ENCODE results near the gene KCNIP3.

The KCNIP3 gene

DNA sequence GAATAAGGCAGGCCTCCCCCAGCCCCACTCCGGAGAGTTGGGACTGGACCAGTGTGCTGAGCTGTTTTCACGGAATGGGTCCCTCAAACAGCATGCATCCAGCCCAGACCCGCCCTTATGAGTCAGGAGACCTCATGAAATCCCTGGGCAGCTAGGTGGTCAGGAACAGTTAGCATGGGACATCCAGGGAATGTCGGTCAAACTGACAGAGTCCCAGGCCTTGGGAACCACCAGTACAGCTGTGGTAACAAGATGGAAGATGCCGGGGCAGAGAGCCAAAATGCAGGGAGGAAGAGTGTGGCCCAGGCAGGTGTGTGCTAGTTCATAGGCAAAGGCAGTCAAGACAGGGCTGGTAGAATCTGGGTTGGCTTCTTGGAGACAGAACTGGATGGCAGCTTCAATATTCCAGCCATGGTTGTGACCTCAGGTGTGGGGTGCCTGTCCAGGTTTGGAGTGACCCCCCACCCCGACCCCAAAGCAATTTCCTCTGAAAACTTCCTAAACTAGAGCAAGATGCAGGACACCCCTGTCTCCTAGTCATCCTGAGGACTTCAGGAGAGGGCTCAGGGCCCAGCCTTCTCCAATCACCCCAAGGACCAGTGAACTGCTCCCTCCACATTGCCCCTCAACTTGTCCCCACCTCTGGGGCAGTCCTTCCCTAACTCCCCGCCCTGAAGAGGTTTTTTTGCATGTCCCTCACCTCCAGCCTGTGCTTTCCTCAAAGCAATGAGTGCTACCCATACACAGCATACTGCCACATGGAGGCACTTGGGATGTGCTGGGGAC lies 46.5 kb downstream of the KCNIP3 start:
- H3K4me1 ChIP-seq (ENCODE audit: control insufficient read depth, insufficient read depth, low read length): no peaks in the 10 kb centered on the region; the same call in 1 of the 2 replicates
- POLR2A ChIA-PET: interaction anchor here (0.5 to 1.5 kb wide), 2 partner anchors 9 to 865 kb away, joined by 3 read pairs; no protein-coding TSS in a partner anchor
- H3K9me3 ChIP-seq (ENCODE audit: control insufficient read depth, insufficient read depth, low read depth, low read length): no peaks in the 10 kb centered on the region
- no peaks in the 10 kb centered on the region for H3K36me3 ChIP-seq (ENCODE audit: control insufficient read depth in 2 of 2, insufficient read depth in 1 of 2, low read length in 2 of 2)
- H3K4me3 ChIP-seq (ENCODE audit: low read depth, low read length): no peak overlapping the region
- TF ChIP-seq ZNF473 (tag by site-specific recombination; IDR thresholded peaks at IDR 0.05) (no peak), ZNF112 (tag by site-specific recombination; IDR thresholded peaks at IDR 0.05) (no peak), ZNF311 (tag by site-specific recombination; IDR thresholded peaks at IDR 0.05; ENCODE audit: borderline replicate concordance) (no peak), KLF16 (tag by site-specific recombination; IDR thresholded peaks at IDR 0.05) (no peak), ZNF623 (tag by site-specific recombination; IDR thresholded peaks at IDR 0.05) (no peak), MEIS1 (CRISPR knock-in tag; IDR thresholded peaks at IDR 0.05; ENCODE audit: borderline replicate concordance) (no peak), SETDB1 (IDR thresholded peaks at IDR 0.05; ENCODE audit: insufficient read length, low read length) (no peak), ZNF223 (tag by site-specific recombination; IDR thresholded peaks at IDR 0.05) (no peak), ZNF777 (tag by site-specific recombination; IDR thresholded peaks at IDR 0.05; ENCODE audit: borderline replicate concordance) (no peak), ZNF274 (IDR thresholded peaks at IDR 0.05; ENCODE audit: low read length) (no peak), ZNF274 (tag by site-specific recombination; IDR thresholded peaks at IDR 0.05; ENCODE audit: borderline replicate concordance) (no peak), ZNF391 (tag by site-specific recombination; IDR thresholded peaks at IDR 0.05; ENCODE audit: borderline replicate concordance, low read depth) (no peak), ZNF433 (tag by site-specific recombination; IDR thresholded peaks at IDR 0.05; ENCODE audit: low read depth) (no peak), ZNF37A (tag by site-specific recombination; IDR thresholded peaks at IDR 0.05) (no peak), ZNF341 (tag by site-specific recombination; IDR thresholded peaks at IDR 0.05; ENCODE audit: low read depth) (no peak), ZNF658 (tag by site-specific recombination; IDR thresholded peaks at IDR 0.05) (no peak)
- TF ChIP-seq, protein P1, sequence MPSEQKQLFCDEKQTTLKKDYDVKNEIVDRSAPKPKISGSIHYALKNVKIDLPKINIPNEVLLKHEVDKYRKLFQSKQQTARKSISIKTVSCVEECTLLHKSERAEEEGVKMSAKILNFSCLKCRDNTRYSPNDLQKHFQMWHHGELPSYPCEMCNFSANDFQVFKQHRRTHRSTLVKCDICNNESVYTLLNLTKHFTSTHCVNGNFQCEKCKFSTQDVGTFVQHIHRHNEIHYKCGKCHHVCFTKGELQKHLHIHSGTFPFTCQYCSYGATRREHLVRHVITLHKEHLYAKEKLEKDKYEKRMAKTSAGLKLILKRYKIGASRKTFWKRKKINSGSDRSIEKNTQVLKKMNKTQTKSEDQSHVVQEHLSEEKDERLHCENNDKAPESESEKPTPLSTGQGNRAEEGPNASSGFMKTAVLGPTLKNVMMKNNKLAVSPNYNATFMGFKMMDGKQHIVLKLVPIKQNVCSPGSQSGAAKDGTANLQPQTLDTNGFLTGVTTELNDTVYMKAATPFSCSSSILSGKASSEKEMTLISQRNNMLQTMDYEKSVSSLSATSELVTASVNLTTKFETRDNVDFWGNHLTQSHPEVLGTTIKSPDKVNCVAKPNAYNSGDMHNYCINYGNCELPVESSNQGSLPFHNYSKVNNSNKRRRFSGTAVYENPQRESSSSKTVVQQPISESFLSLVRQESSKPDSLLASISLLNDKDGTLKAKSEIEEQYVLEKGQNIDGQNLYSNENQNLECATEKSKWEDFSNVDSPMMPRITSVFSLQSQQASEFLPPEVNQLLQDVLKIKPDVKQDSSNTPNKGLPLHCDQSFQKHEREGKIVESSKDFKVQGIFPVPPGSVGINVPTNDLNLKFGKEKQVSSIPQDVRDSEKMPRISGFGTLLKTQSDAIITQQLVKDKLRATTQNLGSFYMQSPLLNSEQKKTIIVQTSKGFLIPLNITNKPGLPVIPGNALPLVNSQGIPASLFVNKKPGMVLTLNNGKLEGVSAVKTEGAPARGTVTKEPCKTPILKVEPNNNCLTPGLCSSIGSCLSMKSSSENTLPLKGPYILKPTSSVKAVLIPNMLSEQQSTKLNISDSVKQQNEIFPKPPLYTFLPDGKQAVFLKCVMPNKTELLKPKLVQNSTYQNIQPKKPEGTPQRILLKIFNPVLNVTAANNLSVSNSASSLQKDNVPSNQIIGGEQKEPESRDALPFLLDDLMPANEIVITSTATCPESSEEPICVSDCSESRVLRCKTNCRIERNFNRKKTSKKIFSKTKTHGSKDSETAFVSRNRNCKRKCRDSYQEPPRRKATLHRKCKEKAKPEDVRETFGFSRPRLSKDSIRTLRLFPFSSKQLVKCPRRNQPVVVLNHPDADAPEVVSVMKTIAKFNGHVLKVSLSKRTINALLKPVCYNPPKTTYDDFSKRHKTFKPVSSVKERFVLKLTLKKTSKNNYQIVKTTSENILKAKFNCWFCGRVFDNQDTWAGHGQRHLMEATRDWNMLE (tag by site-specific recombination; conservative IDR thresholded peaks at IDR 0.05; ENCODE audit: low read depth): no peak
- TF ChIP-seq, protein P2, sequence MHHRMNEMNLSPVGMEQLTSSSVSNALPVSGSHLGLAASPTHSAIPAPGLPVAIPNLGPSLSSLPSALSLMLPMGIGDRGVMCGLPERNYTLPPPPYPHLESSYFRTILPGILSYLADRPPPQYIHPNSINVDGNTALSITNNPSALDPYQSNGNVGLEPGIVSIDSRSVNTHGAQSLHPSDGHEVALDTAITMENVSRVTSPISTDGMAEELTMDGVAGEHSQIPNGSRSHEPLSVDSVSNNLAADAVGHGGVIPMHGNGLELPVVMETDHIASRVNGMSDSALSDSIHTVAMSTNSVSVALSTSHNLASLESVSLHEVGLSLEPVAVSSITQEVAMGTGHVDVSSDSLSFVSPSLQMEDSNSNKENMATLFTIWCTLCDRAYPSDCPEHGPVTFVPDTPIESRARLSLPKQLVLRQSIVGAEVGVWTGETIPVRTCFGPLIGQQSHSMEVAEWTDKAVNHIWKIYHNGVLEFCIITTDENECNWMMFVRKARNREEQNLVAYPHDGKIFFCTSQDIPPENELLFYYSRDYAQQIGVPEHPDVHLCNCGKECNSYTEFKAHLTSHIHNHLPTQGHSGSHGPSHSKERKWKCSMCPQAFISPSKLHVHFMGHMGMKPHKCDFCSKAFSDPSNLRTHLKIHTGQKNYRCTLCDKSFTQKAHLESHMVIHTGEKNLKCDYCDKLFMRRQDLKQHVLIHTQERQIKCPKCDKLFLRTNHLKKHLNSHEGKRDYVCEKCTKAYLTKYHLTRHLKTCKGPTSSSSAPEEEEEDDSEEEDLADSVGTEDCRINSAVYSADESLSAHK (tag by site-specific recombination; IDR thresholded peaks at IDR 0.05): no peak
- CTCF ChIA-PET: interaction anchor here (0.6 to 2.6 kb wide), 3 partner anchors 9 to 1584 kb away, joined by 3 to 34 read pairs (median 3); no protein-coding TSS in a partner anchor
- H3K27ac ChIP-seq (ENCODE audit: extremely low read depth, low read depth, low read length): no peak overlapping the region
